Right ventricle myocardium inferior (tissue), 1 donor: ENCODE results near the gene GPATCH4. TPM values are rescaled to one million over a fixed set of nuclear protein-coding genes. Genes with fewer than 3 reads are reported as not detected.

ENCODE experiments used
- ATAC-seq: fragments of 200-7000 bp; cut with Tn5 transposase; one replicate; pipeline ENCODE4 v1.9.1; 2020; ENCODE audit warnings: mild to moderate bottlenecking, moderate library complexity
- DNase-seq: peaks from one replicate; pipeline ENCODE4 v3.0.0; 2021; ENCODE audit errors: missing footprints
- intact Hi-C: fragments of 100-400 bp; cut with DNase I; formaldehyde crosslinking; loops from one replicate; pipeline ENCODE4 v1.11.0; 2022
- long read RNA-seq: library from polyadenylated mRNA; unstranded; transcript quantifications from one replicate; pipeline ENCODE4 v2.0.0, GENCODE V29; 2021
- total RNA-seq: library from RNA; stranded (reverse); fragmentation: NEBNext Ultra II Directional; extraction: Animal tissue kit (Norgen Biotek cat#: 25700); gene quantifications from one replicate; pipeline ENCODE4 v1.2.1, GENCODE V29; 2021
- donor health status: DM: no; HTN: yes; CAD: no; lungs with severe emphysema.

The GPATCH4 gene
- 14.6 TPM for total RNA-seq
- long read RNA-seq, transcript GPATCH4-202 (7 exons, 934 nt) = major isoform, 7 of 13 reads
- long read RNA-seq, transcript GPATCH4-201 (8 exons, 1,972 nt) = minor isoform, 6 of 13 reads
- long read RNA-seq, partial matches to known transcripts = 0 of 13 reads
- long read RNA-seq, other reads (novel, unspliced or antisense) = 0 of 13 reads

DNA sequence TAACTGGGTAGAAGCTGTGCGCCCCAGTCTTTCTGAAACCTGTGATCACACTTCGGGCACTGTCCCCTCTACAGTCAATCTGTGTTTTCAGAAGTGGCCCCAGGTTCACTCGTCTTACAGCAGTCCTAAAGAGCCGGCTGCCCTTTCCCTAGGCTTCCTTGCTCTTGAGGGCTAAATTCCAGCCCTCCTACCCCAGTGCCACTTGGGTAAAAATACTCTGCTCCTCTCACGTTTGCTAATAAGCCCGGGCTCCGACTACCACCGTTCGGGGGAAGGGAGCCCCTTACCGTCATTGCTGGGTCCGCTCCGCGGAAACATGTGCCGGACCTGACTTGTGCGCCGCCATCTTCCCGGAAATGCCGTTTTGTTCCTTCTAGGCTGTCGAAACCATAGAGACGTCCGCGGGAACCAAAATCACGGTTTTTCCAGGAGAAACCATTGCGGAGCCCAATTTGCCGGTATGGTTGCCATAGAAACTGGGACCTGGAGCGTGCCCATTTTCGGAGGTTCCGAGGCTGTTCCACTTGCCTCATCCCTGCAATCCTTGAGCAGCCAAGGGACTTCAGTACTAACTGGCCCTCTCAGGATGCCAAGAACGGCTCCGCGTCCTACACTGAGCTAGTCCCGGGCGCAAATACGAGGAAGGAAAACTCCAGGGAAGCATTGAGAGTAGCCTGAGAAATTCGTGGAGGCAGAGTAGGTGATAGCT, at the start of gene GPATCH4:
Gene GPATCH4 (minus strand): TSS at position 358 of the 709 bp plus-strand sequence.
- DNase-seq (peak; percentile 88), ATAC-seq (peak; percentile 88)
- intact Hi-C loops = no loop called here

- intact Hi-C loops = no loop called here
- no peak for ATAC-seq
- peak; percentile 1 for DNase-seq
Measured at GRCh38 chr1:156648951-156649350, 47.7 kb upstream of the GPATCH4 start.

GRCh38 chr1:156648496-156648895, 47.2 kb upstream of the GPATCH4 start:
- peak; percentile 60 for DNase-seq
- no peak for ATAC-seq
- intact Hi-C loops = no loop called here

DNA sequence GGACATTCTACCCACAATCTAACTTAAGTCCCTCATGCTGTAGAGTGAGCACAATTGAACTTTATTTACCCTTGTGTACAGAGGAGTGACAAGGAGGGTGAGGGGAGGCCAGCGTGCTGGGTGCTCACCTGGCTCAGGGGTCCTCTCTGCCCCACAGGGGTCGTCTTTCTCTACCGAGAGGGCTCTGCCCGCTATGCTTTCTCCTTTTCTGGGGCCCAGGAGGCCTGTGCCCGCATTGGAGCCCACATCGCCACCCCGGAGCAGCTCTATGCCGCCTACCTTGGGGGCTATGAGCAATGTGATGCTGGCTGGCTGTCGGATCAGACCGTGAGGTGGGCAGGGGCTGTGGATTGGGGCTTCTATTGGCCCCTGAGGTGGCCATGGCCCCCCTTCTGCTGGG, 46.1 kb upstream of the GPATCH4 start:
- no peak for ATAC-seq
- peak; percentile 53 for DNase-seq
- intact Hi-C loops = no loop called here

DNA sequence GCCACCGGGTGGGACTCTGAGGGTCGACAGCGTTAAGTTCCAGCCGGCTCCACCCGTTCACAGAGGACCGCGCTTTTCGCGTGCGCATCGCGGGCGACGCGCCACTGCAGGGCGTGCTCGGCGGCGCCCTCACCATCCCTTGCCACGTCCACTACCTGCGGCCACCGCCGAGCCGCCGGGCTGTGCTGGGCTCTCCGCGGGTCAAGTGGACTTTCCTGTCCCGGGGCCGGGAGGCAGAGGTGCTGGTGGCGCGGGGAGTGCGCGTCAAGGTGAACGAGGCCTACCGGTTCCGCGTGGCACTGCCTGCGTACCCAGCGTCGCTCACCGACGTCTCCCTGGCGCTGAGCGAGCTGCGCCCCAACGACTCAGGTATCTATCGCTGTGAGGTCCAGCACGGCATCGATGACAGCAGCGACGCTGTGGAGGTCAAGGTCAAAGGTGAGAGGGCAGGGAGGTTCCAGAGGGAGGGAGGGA, 45.5 kb upstream of the GPATCH4 start:
- ATAC-seq (no peak), DNase-seq (peak; percentile 28)
- intact Hi-C loops = no loop called here

- ATAC-seq = no peak
- intact Hi-C loops = no loop called here
- DNase-seq = no peak
Measured at GRCh38 chr1:156645666-156646065, 44.4 kb upstream of the GPATCH4 start.

- DNase-seq (peak; percentile 18), ATAC-seq (no peak)
- intact Hi-C loops = no loop called here
Measured at GRCh38 chr1:156645056-156645455, 43.8 kb upstream of the GPATCH4 start.

DNA sequence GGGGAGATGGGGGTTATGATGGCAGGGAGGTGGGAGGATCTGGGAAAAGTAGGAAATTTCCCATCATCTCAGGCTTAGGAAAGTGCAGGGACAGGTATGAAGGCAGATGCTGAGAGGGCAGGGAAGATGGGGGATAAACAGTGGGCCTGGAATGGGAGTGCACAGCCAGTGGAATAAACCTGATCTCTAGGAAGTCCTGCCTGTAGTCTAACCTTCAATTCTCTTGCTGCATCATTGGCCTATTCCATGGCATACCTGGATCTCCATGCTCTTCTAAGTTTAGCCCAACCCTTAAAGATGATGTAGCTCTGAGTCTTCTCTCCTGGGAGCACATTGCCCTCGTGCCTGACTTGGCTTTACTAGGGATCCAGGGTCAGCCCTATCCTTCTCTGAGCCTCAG, 43.4 kb upstream of the GPATCH4 start:
- ATAC-seq = no peak
- DNase-seq = no peak
- intact Hi-C loops = no loop called here

GRCh38 chr1:156644146-156644545, 42.9 kb upstream of the GPATCH4 start:
- intact Hi-C loops = no loop called here
- DNase-seq = peak; percentile 11
- no peak for ATAC-seq

- no peak for ATAC-seq
- DNase-seq = peak; percentile 31
- intact Hi-C loops = no loop called here
Measured at GRCh38 chr1:156643778-156644092, 42.5 kb upstream of the GPATCH4 start.

DNA sequence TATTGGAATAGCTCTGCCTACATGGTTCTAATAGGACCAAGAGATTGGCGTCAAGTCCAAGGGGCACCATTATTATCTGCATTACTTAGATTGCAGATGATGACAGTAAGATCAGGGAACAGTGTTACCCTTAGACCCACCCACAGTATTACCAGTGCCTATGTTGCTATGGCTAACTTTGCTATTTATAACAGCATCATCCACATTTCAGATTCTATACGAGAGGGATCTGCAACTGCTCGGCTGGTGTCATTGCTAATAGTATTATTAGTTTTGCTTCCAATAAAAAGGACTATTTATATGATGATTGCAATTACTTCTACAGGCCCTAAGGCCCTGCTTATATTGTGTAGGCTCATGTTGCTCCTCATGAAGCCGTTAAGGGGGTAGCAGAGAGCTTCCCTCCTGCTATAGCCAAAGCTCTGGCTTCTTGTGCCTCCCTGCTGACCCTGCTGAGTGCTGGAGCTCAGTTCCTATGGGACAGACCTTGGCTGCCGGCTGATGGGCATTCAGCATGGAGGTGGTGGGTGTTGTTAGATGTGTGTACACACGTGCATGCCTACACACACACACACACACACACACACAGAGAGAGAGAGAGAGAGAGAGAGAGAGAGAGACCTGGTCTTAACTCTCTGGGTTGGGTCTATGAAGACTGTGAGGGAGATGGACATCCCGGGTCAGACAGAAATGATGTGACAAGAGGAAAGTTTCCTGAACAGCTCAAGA, 41.9 kb upstream of the GPATCH4 start:
- intact Hi-C loops = no loop called here
- ATAC-seq = no peak

DNA sequence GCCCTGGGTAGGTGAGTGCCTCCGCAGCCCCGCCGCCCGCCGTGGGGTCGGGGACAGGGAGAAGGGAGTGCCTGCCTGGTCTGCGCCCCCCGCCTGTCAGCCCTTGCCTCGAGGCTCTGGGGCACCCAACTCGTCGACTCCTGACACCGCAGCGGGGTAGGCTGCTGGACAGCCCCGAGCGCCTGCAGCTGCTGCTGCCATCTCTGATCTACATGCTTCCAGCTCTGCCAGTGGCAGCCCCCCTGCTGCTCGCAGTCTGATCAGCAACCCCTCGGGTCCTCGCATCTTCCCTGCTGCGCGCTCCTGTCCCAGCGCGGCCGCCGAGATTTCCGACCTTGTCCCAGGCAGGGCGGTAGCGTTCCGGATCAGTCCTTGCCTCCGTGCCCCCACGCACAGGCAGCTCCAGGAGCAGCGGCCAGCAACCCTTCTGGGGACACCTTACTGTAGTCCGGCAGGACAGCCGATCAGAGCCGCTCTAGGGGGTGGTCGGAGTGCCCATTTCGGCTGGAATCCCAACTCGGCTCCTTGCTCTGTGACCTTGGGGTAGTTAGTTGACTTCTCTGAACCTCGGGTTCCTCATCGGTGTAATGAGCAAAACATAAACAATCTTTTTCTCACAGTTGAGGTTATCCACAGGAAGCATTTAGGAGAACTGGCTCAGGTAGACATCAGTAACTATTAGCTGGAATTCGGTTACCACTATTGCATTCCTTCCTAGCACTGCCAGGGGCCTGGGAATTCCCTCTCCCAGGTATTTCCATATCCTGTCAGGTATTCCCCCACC, 41.2 kb upstream of the GPATCH4 start:
- DNase-seq (peak; percentile 59), ATAC-seq (no peak)
- intact Hi-C loops = no loop called here

More for the DNA sequence above, 41.9 kb upstream of the GPATCH4 start:
- peak; percentile 25 for DNase-seq

- intact Hi-C loops = no loop called here
- ATAC-seq (peak; percentile 36), DNase-seq (peak; percentile 56)
Measured at GRCh38 chr1:156641761-156642264, 40.5 kb upstream of the GPATCH4 start, which contains the start of gene BCAN. TSS of gene BCAN (plus strand) at chr1:156642117. CDS start at chr1:156646055, 3,938 bp downstream.

DNA sequence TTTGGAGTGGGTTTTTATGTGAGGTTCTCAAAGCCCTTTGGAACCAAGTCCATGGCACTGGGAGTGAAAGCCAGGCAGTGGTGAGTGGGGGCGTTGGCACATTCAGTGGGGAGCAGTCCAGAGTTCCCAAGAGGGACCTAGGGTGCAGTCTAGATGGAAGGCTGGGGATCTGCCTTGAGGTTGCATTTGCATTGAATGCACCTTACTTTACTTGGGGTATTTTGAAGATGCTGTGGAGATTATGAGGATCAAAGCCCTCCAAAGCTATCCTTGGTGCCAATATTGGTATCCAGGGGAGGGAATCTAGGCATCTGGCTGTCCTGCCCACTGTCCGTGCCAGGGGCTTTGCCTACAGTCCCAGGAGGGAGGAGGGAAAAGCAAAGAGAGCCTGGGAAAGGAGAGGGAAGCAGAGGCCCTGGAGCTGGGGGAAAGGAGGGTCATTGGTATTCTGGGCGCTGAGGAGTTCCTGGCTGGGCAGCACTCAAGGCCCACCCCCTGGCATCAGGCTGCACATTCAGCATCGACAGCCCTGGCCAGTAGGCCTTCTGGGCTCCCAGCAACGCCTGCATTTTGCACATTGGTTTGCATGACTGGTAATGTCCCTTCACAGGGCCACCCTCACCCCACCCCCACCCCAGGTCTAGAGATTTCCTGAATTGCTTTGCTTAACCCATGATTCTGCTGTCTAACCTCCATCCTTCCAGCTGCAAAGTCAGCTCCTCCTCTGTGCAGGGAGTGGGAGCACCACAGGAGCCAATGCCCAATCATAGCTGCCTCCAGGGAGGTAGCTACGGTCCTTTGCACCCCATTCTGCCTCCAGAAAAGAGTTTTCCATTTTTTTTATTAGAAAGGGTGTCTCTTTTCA, 39.8 kb upstream of the GPATCH4 start:
- no peak for DNase-seq

DNA sequence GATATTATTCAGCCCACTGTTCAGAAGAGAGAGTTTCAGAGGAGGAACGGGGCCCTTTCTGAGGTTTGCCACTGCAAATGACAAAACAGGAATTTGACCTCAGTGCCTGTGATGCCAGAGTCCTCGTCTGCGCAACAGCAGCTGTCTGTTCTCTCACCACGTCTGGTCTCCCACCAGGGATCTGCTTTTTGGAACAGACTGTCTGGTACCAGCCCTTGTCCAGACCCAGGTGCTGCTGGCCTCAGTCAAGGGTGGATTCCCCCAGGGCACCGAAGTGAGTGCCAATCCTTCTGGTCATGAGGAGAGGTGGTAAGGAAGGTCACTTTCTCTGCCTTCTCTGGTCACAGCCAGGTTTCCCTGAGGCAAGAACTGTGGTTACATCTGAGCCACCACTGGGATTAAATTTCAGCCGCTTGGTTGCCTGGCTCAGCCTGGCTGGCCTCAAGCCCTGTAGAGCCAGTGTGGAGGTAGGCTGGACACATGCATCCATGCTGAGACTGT, 38.4 kb upstream of the GPATCH4 start:
- ATAC-seq (no peak), DNase-seq (no peak)
- intact Hi-C loops = no loop called here

More for the DNA sequence above, 39.8 kb upstream of the GPATCH4 start:
- ATAC-seq = no peak
- intact Hi-C loops = no loop called here

DNA sequence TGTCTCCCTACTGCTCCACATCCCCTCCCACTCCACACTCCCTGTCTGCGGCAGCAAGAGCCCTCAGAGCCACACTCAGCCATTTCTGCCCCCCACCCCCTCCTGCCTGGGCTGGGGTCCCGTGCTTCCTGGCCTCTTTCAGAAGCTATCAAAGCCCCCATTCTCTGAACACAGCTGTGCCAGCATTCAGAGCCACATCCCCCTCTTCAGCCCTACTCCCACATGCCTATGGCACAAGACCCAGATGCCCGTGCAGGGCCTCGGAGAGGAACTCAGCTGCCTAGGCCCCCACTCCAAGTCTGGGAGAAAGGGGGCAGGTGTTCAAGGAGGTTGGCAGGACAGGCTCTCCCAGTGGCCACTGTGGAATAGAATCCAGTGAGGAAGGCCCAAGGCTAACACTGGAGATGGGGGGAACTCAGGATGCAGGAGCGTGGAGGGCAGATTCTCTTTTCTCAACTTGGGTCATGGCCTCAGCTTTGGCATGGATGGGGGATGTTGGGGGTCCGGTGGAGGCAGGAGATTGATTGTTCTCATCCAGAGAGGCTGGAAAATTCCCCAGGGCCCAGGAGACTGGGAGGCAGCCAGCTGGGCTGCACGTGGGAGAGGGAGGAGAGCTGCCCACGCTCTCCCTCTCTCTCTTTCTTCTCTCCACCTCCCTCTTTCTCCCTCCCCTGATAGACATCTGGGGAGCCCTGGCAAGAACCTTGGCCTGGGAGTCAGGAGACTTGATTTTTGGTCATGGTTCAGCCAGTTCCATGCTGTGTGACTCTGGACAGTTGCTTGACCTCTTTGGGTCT, 37.1 kb upstream of the GPATCH4 start:
- ATAC-seq (no peak), DNase-seq (peak; percentile 60)
- intact Hi-C loops = no loop called here

GRCh38 chr1:156632355-156632754, 31.1 kb upstream of the GPATCH4 start:
- ATAC-seq (no peak), DNase-seq (no peak)
- intact Hi-C loops = no loop called here
